Eye (tissue), 1 donor: Measurements from ENCODE around the gene ADARB2.

Experiments used
- DNase-seq: peaks from one replicate; pipeline ENCODE4 v3.0.0-alpha.2; 2015

ADARB2 gene

GRCh38 chr10:1684991-1685390 lies 52.3 kb downstream of the ADARB2 start:
- DNase-seq: no peak

- DNase-seq: no peak
Measured at GRCh38 chr10:1683649-1684048, 53.7 kb downstream of the ADARB2 start.

GRCh38 chr10:1679821-1680650 lies 57.3 kb downstream of the ADARB2 start:
- DNase-seq: no peak

- DNase-seq: no peak
Measured at GRCh38 chr10:1678084-1678483, 59.2 kb downstream of the ADARB2 start.

GRCh38 chr10:1677307-1677939 lies 59.9 kb downstream of the ADARB2 start:
- DNase-seq: peak; percentile 32

- no peak for DNase-seq
Measured at GRCh38 chr10:1674501-1674900, 62.8 kb downstream of the ADARB2 start.

GRCh38 chr10:1673568-1674345 lies 63.6 kb downstream of the ADARB2 start:
- DNase-seq: no peak

- DNase-seq: no peak
Measured at GRCh38 chr10:1672001-1672781, 65.1 kb downstream of the ADARB2 start.

- DNase-seq: no peak
Measured at GRCh38 chr10:1671366-1672000, 65.8 kb downstream of the ADARB2 start.

GRCh38 chr10:1670541-1671365 lies 66.6 kb downstream of the ADARB2 start:
- no peak for DNase-seq

GRCh38 chr10:1669433-1669832 lies 67.9 kb downstream of the ADARB2 start:
- no peak for DNase-seq

GRCh38 chr10:1668399-1668798 lies 68.9 kb downstream of the ADARB2 start:
- DNase-seq: no peak

- DNase-seq: no peak
Measured at GRCh38 chr10:1667392-1667791, 69.9 kb downstream of the ADARB2 start.

GRCh38 chr10:1666147-1666546 lies 71.2 kb downstream of the ADARB2 start:
- DNase-seq: no peak

- no peak for DNase-seq
Measured at GRCh38 chr10:1665681-1666080, 71.6 kb downstream of the ADARB2 start.

GRCh38 chr10:1665021-1665661 lies 72.2 kb downstream of the ADARB2 start:
- no peak for DNase-seq

- DNase-seq: peak; percentile 62
Measured at GRCh38 chr10:1664333-1664964, 72.9 kb downstream of the ADARB2 start.

GRCh38 chr10:1663226-1663625 lies 74.1 kb downstream of the ADARB2 start:
- DNase-seq: no peak

GRCh38 chr10:1662438-1663025 lies 74.8 kb downstream of the ADARB2 start:
- DNase-seq: no peak

- no peak for DNase-seq
Measured at GRCh38 chr10:1661859-1662437, 75.4 kb downstream of the ADARB2 start.
